Peyer's patch (tissue), 4 donors: ENCODE data around the gene NTRK2.

Experiments
- CTCF ChIP-seq, 6 experiments: fragments of 450-650 bp in 4 of 6; fragments of 200-600 bp in 2 of 6; sonication (generic) in 1 of 6; IDR thresholded peaks; one replicate each; pipeline ENCODE4 v1.5.1; 2017 to 2019; ENCODE audit warnings: antibody characterized with exemption in 6 of 6, mild to moderate bottlenecking in 3 of 6, moderate library complexity in 1 of 6
- POLR2A ChIP-seq, 2 donors: fragments of 450-650 bp; IDR thresholded peaks; one replicate each; pipeline ENCODE4 v1.5.1; 2017; ENCODE audit warnings: antibody characterized with exemption in 2 of 2, mild to moderate bottlenecking in 2 of 2, moderate library complexity in 2 of 2

- TF ChIP-seq POLR2A (IDR thresholded peaks at IDR 0.05) (no peak), CTCF (IDR thresholded peaks at IDR 0.05) (no peak)
These were observed 153.2 kb downstream of the NTRK2 start for GRCh38 chr9:84822589-84823233.
